Skeletal muscle cell (primary cell): Measurements from ENCODE around the gene TERC.
A peak's percentile ranks its signal among the peaks of the same experiment; 100 is the strongest.

ENCODE experiments used
- DNase-seq: peaks from one replicate; pipeline ENCODE4 v3.0.0-alpha.2; 2010; ENCODE audit warnings: low read depth
- H3K4me3 ChIP-seq: 2 replicates; pipeline ENCODE4 v1.5.1; 2011; ENCODE audit warnings: low read depth, mild to moderate bottlenecking, control low read depth, low read length, moderate library complexity

TERC gene

DNA sequence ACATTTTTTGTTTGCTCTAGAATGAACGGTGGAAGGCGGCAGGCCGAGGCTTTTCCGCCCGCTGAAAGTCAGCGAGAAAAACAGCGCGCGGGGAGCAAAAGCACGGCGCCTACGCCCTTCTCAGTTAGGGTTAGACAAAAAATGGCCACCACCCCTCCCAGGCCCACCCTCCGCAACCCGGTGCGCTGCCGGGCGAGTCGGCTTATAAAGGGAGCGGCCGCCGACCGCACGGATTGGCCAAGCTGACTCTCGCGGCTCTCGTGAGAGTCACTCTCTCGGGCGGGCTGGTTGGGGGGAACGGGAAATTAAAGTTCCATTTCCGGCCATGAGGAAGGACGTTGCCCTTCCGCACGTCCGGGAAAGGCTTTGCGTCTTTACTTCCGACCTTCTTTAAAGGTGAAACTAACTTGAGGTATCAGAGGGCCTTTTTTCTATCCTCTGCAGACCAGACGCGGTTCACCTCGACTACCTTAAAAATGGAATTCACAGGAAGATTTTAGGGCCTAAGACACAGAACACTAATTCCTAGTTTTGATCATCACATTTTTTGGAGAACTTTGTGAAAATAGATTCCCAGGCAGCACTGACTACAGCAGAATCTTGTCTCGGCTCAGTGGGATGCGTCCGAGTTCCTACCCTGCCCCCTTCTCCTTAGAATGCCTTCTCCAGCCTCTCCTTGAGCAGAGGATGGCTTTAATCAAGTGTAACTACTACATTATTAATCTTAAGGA is at the start of gene TERC:
Gene TERC (minus strand): TSS at position 179 of the 731 bp plus-strand sequence.
- DNase-seq: peak; percentile 83
- peak within 1 kb of the TSS; percentile 73 for H3K4me3 ChIP-seq

DNA sequence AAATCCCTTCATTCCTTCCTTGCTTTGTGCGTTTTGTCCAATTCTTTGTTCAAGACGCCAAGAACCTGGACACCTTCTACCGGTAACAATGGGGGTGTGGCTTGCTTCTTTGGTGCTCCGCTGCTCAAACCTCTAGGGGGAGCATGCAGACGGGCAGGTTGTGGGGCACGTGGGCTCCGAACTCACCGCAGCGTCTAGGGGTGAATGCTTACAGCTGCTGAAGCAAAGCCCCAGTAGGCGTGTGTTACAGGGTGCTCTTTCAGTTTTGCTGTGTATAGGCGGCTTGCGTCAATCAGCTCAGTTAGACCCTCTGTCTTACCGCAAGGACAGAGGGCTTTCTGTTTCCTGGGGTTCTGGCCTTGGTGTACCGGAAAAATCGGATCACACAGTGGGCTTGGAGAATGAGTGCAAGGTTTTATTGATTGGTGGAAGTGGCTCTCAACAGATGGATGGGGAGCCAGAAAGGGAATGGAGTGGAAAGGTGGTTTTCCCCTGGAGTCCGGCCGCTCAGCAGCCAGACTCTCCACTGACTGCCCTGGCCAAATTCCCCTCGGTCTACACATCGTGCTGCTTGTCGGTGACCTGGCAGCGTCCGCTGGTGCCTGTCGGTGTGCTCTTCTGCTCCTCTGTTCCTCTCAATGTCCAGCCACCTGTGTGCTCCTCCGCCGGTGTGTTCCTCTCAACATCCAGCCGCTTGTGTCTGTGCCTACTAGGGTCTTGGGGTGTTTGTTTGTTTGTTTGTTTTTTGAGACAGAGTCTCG is 49.1 kb upstream of the TERC start:
- H3K4me3 ChIP-seq: peak overlapping the region; percentile 28
- no peak for DNase-seq

DNA sequence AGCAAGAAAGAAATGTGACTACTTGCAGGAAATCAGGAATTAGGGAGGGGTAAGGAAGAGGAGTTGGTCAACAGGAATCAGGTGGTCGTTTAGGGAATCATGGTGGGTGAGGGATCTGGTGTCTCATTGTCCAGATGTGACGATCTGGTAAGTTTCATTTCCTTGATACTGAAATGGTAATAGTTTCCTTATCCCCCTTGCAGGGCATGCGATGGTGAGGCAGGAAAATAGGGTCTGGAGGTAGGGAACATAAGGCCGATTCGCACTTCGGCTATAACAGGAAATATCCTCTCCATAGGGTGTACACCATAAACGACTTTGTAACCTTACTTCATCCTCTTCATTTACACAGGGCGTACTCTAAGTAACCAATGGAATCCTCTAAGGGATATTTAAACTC is 48.4 kb upstream of the TERC start:
- H3K4me3 ChIP-seq: peak overlapping the region; percentile 28

DNA sequence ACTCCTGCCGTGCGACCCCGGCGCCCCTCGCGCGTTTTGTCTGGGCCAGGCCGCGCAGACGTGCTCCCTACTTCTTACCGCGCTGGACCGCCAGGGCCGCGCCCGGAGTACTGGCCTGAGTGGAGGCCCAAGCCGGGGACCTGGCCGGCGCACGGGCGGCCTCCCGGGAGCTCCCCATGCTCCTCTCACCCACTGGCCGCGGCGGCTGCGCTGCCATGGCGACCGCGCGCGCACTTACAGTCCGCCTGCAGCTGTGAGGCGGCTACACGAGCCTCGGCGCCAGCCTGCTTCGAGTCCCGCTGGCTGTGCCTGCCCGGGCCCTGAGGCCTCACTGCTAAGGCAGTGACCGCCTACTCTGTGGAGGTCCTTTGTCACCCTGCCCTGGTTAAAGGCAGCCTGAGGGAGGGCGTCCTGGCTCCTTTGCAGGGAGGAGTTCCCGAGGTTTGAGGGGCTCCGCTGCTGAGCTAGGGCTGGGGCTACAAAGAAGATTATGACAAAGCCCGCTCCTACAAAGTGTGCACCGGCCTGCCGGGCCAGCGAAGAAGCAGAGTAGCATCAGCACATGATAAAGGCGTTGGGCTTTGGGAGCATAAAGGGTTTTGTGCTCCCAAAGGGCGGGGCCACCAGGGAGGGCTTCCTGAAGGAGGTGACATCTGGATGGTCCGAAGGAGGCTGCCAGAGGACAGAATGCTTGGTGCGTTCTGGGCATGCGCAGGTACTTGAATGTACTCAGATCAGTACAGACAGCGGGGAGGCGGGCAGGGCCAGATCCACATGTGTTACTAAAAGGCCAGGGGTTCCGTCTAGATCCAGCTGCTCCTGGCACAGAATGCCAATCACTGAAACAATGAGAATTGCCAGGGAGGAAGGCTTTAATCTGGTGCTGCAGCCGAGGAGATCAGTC is 47.7 kb upstream of the TERC start, which contains the start of the genes LRRC34 and LRRIQ4:
Gene LRRC34 (minus strand): TSS at position 573 of the 904 bp plus-strand sequence. CDS start 356 bp downstream, at position 217.
Gene LRRIQ4 (plus strand): TSS at position 539 of the 904 bp plus-strand sequence. CDS start 9,052 bp downstream, outside the sequence.
- peak; percentile 29 for DNase-seq

More for the DNA sequence above, 48.4 kb upstream of the TERC start:
- no peak for DNase-seq

DNA sequence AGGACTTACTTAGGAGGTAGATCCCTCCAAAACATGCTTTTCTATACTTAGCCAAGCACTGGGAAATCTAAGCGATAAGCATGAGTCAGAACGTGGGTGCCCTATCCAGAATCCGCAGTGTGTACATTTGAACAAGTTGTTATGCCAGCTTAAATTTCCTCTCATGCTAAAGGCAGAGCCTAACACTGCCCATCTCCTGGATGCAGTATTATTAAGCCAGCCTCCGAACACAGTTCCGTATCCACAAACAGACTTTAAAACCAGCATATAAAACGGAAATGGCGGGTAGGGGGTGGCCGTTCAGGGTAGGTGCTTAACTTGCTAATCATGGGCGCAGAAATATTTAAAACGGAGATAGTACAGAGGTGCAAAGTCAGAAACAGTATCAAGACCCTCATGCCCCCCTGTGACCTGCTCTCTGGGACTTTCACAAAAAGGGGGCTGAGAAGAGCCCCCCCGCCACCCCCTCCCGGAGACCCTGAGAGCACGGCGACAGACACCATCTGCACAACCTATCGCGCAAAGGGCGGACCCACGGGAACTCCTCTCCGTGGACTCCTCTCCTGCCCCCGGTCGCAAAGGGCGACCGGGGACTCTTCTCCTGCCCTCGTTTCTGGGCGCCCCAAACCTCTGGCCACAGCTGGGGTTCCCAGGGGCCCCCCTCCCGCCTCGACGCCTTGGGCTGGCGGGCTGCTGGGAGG is 46.9 kb upstream of the TERC start:
- DNase-seq: peak; percentile 60
- H3K4me3 ChIP-seq: peak overlapping the region; percentile 62

More for the DNA sequence above, 47.7 kb upstream of the TERC start, which contains the start of the genes LRRC34 and LRRIQ4:
- H3K4me3 ChIP-seq: peak within 1 kb of the TSS; percentile 62

DNA sequence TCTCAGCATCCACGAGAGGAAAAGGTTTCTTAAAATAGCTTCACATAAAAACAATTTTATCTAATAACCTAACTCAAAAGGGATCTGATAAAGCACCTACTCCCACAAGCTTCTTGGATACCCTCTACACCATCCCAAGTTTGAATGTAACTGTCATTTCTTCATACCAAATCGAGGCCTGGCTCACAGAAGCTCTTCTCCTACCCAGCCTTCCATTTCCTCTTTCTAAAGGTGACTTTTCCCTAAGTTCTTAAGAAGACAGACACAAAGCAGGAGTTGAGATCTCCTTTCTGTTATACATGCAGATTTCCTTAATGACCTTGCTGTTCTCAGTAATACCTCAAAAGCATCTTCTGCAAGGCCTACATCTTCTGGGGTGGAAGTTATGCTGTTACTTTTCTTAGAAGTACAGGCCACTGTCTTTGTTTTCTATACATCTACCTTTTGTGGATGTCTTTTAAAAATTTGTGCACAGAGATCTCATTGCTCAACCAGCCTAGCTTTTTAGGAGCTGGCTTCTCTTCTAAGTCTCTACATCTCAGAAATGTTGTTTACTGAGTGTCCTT is 44.5 kb upstream of the TERC start:
- H3K4me3 ChIP-seq: no peak overlapping the region
- DNase-seq: no peak

DNA sequence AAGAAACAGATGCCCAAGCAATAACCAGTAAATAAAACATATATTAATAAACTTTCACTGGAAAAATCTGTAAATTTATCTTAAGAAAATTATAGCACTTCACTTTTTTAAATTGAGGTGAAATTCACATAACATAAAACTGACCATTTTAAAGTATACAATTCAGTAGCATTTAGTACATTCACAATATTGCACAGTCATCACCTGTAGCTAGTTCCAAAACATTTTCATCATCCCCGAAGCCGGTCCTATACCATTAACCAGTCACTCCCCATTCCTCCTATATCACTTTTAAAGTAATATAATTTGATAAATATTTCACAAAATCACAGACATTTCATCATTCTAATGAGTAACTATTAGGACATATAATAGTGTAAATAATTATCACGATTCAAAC is 39.8 kb upstream of the TERC start:
- no peak overlapping the region for H3K4me3 ChIP-seq
- DNase-seq: no peak

DNA sequence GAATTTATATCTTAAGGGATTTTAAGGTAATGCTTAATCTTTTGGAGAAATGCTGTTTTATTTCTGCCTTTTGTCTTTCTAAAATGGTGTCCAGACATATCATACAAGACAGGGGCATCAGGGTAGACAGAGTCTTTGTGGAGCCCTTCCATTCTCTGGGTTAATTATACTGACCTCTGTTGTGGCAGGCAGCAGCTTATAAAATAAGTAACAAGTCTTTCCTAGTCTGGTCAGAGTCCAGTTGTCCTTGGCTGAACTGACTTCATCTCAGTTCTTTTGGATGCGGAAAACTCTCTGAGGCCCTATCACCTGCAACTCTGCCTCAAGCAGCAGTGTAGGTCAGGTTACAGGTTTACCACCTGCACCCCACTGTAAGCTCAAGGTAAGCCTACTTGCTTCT is 27.5 kb upstream of the TERC start:
- DNase-seq: no peak
- H3K4me3 ChIP-seq: no peak overlapping the region

DNA sequence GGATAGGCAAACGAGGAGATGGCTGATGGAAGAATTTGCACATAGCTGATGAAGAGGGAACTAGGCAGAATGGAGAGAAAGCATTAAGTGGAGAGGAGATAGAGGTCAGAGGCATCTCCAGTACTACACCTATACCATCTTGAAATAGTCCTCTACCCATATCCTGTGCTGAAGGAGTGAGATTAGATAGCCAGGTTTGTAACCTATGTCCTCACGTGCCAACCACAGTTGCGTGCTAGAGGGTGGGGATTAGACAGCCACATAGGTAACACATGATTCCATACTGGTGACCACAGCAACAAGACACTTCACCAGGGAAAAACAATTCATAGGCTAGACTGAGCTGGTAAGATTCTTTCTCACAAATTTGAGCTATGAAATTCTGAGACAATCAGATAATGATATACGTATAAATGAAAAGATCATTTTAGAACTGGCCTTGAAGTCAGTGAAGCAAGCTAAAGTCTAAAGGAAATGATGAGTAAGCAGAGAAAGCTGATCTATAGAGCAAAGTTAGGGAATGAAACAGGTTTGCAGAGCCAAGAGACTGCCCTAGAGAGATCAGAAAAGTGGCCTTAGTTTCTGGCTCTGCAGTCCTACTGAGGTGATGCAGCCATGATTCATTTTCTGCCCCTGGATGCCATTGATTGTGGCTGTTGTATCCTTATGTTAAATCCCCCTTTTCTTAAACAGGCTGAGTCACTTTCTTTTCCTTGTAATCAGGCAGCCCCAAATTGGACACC is 26.0 kb upstream of the TERC start:
- no peak overlapping the region for H3K4me3 ChIP-seq
- no peak for DNase-seq

DNA sequence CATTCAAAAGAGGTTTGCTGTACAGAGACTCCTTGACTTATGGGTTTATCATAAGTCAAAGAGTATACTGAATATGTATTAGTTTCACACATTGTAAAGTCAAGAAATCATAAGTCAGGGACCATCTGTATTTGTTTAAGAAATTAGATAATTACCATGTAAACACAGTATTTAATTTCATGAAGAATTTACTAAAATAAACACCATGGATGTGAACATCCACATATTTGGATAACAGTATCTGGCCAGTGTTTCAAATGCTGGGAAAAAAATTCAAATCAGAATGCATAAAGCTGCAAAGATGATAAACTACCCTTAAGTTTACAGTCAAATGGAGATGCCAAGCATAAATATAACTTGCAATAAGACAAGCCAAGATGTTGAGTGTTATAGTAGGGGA is 25.4 kb upstream of the TERC start:
- H3K4me3 ChIP-seq: no peak overlapping the region
- no peak for DNase-seq

DNA sequence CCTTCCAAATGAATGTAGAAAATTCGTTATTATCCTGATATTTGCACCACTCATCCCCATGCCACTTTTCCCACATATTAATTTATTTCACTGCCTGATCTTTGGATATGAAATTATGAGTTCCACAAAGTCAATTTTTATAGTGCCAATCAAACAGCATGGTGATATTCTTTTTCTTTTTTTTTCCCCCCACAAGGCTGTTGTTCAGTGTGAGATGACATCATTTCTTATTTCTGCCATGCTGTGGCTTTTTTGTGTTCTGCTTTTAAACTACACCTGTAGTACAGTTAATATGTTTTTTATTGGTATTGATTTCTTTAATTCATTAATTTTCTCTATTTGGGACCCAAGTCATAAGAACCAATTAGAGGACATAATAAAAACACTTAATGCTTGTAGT is 22.9 kb upstream of the TERC start:
- no peak overlapping the region for H3K4me3 ChIP-seq
- no peak for DNase-seq

DNA sequence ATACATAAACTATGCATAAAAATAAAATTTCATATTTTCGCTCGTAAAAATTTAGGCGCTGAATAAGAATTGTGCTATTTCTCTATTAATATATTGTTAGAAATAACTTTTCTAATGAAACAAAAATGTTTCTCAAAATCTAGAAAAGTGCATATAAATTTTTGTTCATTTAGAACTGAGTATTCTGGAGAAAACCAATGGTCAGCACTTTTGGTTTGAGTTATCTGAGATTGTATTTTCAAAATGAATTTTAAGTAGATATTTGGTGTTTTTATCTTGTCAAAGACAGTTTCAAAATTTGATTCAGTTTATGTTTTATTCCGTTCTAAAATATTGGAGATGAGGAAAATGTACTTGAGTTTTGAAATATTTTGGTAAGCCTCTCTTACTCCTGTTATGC is 22.3 kb upstream of the TERC start:
- H3K4me3 ChIP-seq: no peak overlapping the region
- DNase-seq: no peak

DNA sequence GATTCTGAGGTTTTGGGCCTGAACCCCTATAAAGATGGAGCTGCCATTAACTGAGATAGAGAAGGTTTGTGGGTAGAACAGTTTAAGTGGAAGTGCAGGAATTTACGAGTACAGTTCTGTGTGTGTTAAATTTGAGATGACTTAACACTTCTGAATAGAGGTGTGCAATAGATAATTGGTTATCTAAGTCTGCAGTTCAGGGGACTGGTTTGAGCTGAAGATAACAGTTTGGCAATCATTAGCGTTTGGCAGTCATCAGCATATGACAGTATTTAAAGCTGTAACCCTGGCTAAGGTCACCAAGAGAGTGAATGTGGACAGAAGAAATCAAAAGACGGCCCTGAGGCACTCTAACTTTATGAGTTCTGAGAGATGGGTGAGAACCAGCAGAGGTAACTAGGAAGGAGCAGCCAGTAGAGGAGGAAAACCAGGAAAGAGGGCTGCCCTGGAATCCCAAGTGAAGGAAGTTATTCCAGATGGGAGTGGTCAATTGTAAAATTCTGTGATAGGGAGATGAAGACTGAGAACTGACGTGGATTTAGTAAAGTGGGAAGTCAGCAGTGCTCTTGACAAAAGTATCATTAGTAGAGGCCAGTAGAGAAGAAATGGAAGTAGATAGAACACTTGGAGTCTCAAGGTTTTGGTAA is 16.5 kb upstream of the TERC start:
- DNase-seq: no peak
- H3K4me3 ChIP-seq: no peak overlapping the region

DNA sequence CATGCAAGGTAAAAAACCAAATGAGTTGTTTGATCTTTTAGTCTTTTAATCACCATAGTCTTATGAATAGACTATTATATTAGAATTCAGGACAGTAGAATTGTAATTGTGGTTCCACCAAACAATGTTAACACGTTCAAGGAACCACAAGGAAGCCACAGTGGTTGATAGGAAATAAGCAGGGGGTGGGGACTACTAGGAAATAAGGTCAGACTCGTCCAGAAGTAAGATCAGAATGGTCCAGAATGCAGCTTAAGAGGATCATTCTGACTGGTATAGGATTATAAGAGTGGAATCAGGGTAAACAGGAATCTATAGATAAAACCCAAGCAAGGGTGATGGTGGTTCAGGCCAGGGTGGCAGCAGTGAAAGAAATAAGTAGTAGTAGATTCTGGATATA is 15.9 kb upstream of the TERC start:
- DNase-seq: no peak
- H3K4me3 ChIP-seq: no peak overlapping the region

DNA sequence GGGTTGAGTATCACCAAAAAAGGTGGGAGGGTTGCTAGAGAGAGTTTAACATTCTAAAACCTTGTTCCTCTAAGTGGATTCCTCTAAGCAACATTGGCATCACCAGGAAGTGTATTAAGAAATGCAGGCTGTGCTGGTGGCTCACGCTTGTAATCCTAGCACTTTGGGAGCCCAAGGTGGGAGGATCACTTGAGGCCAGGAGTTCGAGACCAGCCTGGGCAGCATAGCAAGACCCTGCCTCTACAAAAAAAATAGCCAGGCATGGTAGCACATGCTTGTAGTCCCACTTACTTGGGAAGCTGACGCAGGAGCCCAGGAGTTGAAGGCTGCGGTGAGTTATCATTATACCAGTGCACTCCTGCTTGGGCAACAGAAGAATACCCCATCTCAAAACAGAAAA is 13.0 kb upstream of the TERC start:
- no peak overlapping the region for H3K4me3 ChIP-seq
- DNase-seq: no peak

DNA sequence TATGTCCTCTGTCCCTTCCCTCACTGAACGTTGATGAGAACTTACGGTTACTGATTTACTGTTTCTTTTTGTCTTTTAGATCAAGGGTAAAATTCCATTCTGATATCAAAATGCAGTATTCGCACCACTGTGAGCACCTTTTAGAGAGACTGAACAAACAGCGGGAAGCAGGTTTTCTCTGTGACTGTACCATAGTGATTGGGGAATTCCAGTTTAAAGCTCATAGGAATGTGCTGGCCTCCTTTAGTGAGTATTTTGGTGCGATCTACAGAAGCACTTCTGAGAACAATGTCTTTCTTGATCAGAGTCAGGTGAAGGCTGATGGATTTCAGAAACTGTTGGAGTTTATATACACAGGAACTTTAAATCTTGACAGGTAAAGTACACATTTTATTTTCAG is 9.3 kb upstream of the TERC start:
- no peak for DNase-seq
- H3K4me3 ChIP-seq: peak overlapping the region; percentile 90

DNA sequence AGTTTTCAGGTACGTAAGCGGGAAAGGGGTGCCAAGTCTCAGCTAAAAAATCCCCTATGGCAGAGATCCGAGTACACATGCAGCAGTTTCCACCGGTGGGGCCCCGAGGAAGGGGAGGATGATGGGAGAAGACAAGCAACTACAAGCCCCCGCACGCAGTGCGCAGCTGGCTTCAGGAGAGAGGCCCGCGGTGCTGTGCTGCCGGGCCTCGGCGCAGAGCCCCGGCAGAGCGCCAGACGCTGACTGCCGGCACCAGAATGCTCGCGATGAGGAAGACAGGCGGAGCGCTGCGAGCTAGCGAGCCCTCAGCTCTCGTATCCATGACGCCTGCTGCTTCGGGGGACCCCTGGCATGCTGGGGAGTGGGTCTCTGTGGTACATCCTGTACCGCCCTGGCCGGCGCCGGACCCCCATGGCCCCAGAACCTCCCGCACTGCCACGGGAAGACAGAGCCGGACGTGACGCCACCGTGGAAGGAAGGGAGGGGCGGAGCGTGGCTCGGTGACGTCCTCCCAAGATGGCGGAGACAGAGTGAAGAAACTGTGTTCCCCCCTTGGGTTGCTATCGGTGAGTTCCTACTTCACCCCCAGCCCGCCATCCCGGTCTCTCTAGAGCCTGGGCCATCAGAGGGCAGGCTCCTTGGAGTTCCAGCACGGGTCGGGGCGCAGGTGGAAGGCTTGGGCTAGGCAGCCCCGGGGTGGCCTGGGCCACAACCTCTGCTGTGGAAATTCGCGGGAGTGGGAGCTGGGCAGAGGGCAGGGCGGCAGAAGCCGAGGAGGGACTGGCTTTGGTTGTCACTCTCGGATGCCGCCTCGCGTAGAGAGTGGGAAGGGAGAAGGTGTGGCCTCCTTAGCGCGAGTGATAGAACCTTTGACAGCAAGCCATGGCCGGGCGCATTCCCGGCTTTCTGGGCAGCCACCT is 8.3 kb upstream of the TERC start, which contains the start of gene MYNN:
Gene MYNN (plus strand): TSS at position 500 of the 920 bp plus-strand sequence. CDS start 900 bp downstream, outside the sequence.
- peak within 1 kb of the TSS; percentile 90 for H3K4me3 ChIP-seq
- peak; percentile 63 for DNase-seq
